HepG2 (cell line): ENCODE data around the gene KIAA0825. TPM values are rescaled to one million over a fixed set of nuclear protein-coding genes. Genes with fewer than 3 reads are reported as not detected.

Experiments used
- ATAC-seq: fragments of 200-7000 bp; cut with Tn5 transposase; 3 replicates; pipeline ENCODE4 v1.9.1; 2020; ENCODE audit warnings: mild to moderate bottlenecking, moderate library complexity
- BruUV-seq: library from RNA; stranded (reverse); fragments of 400-500 nt; replicated peaks from 2 replicates; lab custom pipeline; 2021; lab: Mats Ljungman, UMichigan
- CTCF ChIA-PET: fragments of 300-600 bp; formaldehyde crosslinking; extraction: SDS; loops from one replicate; lab custom pipeline; 2021; ENCODE audit warnings: low total read pairs, inconsistent platforms, low intra/inter-chr PET ratio; lab: Yijun Ruan, JAX
- POLR2A ChIA-PET: fragments of 350-600 bp; sonication (Branson Sonifier 250); formaldehyde crosslinking; loops from one replicate; lab custom pipeline; 2020; ENCODE audit warnings: antibody characterized with exemption, inconsistent platforms; lab: Yijun Ruan, JAX
- DNase-seq: peaks from one replicate; pipeline ENCODE4 v3.0.0-alpha.2; 2015; ENCODE audit warnings: low spot score
- FAIRE-seq: peaks from 3 replicates; lab custom pipeline; 2011; peaks lifted over from hg19 to GRCh38; lab: Jason Lieb, UNC
- H2AFZ ChIP-seq: one replicate; pipeline ENCODE4 v1.6.1; 2011; ENCODE audit warnings: low read length, inconsistent platforms
- H3K27ac ChIP-seq: fragments of 300-600 bp; 3 replicates; pipeline ENCODE4 v1.8.0; 2011; ENCODE audit warnings: mixed run types, mild to moderate bottlenecking, mixed read lengths, low read length, inconsistent platforms; ENCODE audit not compliant: insufficient read depth; ENCODE audit errors: extremely low read length
- H3K27me3 ChIP-seq, 2 experiments: fragments of 200-600 bp in 1 of 2; 2 replicates in 1 of 2; 3 replicates in 1 of 2; pipeline versions ENCODE4 v1.6.0 to v1.8.0; 2011; ENCODE audit warnings: low read length in 2 of 2, mild to moderate bottlenecking in 2 of 2, moderate library complexity in 2 of 2, inconsistent platforms in 1 of 2; ENCODE audit not compliant: insufficient read depth in 2 of 2, control insufficient read depth in 1 of 2
- H3K36me3 ChIP-seq, 2 experiments: fragments of 200-600 bp in 1 of 2; replicated peaks in 1 of 2; 2 replicates in 1 of 2; 3 replicates in 1 of 2; pipeline versions ENCODE4 v1.5.1 to v1.8.0; 2011; ENCODE audit warnings: low read length in 2 of 2, inconsistent platforms in 1 of 2; ENCODE audit not compliant: insufficient read depth in 2 of 2, control insufficient read depth in 1 of 2
- H3K4me1 ChIP-seq: 2 replicates; pipeline ENCODE4 v1.5.1; 2012; ENCODE audit warnings: low read length, inconsistent platforms; ENCODE audit not compliant: insufficient read depth
- H3K4me2 ChIP-seq: 2 replicates; pipeline ENCODE4 v1.6.0; 2011; ENCODE audit warnings: low read depth, low read length, inconsistent platforms
- H3K4me3 ChIP-seq, 3 experiments: fragments of 200-600 bp in 1 of 3; sonication (generic), shearing (Covaris generic) in 1 of 3; replicated peaks in 1 of 3; 2 replicates each; pipeline ENCODE4 v1.5.1; 2011 to 2016; ENCODE audit warnings: low read length in 3 of 3, inconsistent platforms in 2 of 3, low read depth in 2 of 3, mild to moderate bottlenecking in 2 of 3, control low read depth in 1 of 3, mixed read lengths in 1 of 3; ENCODE audit not compliant: insufficient read depth in 1 of 3
- H3K79me2 ChIP-seq: one replicate; pipeline ENCODE4 v1.6.1; 2011; ENCODE audit warnings: low read length, inconsistent platforms; ENCODE audit not compliant: insufficient read depth
- H3K9ac ChIP-seq: 2 replicates; pipeline ENCODE4 v1.6.0; 2011; ENCODE audit warnings: mild to moderate bottlenecking, low read depth, low read length, inconsistent platforms; ENCODE audit not compliant: insufficient read depth
- H3K9me3 ChIP-seq: 2 replicates; pipeline ENCODE4 v1.5.1; 2012; ENCODE audit warnings: mild to moderate bottlenecking, low read length
- H4K20me1 ChIP-seq: 2 replicates; pipeline ENCODE4 v1.6.0; 2011; ENCODE audit warnings: inconsistent platforms, mild to moderate bottlenecking, low read length, moderate library complexity; ENCODE audit not compliant: insufficient read depth
- CC2D1A ChIP-seq: sonication (generic); formaldehyde crosslinking; IDR thresholded peaks from 2 replicates; pipeline ENCODE4 v1.8.1; 2023; ENCODE audit warnings: mild to moderate bottlenecking, missing genetic modification reagents
- MIXL1 ChIP-seq: IDR thresholded peaks from 2 replicates; pipeline ENCODE4 v1.6.1; 2016
- MXI1 ChIP-seq: IDR thresholded peaks from 3 replicates; pipeline ENCODE4 v1.6.1; 2012; ENCODE audit warnings: low read depth, low read length, inconsistent platforms, borderline replicate concordance
- MZF1 ChIP-seq: sonication (generic); formaldehyde crosslinking; IDR thresholded peaks from 2 replicates; pipeline ENCODE4 v1.8.1; 2023; ENCODE audit warnings: mild to moderate bottlenecking, missing genetic modification reagents, borderline replicate concordance
- SNAI1 ChIP-seq: sonication (generic); formaldehyde crosslinking; IDR thresholded peaks from 2 replicates; pipeline ENCODE4 v1.5.0; 2020; ENCODE audit warnings: mild to moderate bottlenecking, missing genetic modification reagents, borderline replicate concordance
- ZFP37 ChIP-seq: sonication (generic); formaldehyde crosslinking; IDR thresholded peaks from 2 replicates; pipeline ENCODE4 v1.4.0; 2020; ENCODE audit warnings: missing genetic modification reagents, borderline replicate concordance
- ZMAT3 ChIP-seq: sonication (generic); formaldehyde crosslinking; conservative IDR thresholded peaks from 2 replicates; pipeline ENCODE4 v1.7.0; 2021; ENCODE audit warnings: missing genetic modification reagents
- ZNF317 ChIP-seq: sonication (generic); formaldehyde crosslinking; IDR thresholded peaks from 2 replicates; pipeline ENCODE4 v1.5.0; 2020; ENCODE audit warnings: mild to moderate bottlenecking, missing genetic modification reagents
- ZNF724P ChIP-seq: sonication (generic); formaldehyde crosslinking; IDR thresholded peaks from 2 replicates; pipeline ENCODE4 v1.8.0; 2022; ENCODE audit warnings: missing genetic modification reagents, borderline replicate concordance
- WGBS: methylation state at CpG from one replicate; pipeline ENCODE4 v1.1.6; 2017; ENCODE audit warnings: low lambda C conversion rate; 5-methylcytosine and 5-hydroxymethylcytosine counted together
- in situ Hi-C: cut with HindIII; loops from 2 replicates; pipeline ENCODE4 v1.10.0; 2017; ENCODE audit warnings: low pct_unique_long_range_greater_than_20kb; ENCODE audit not compliant: extremely low pct_ligation_motif_present
- intact Hi-C: fragments of 100-400 bp; cut with micrococcal nuclease; formaldehyde crosslinking; loops from one replicate; pipeline ENCODE4 v1.10.0; 2022; ENCODE audit not compliant: unreplicated experiment
- polyA plus RNA-seq, 8 experiments: library from polyadenylated mRNA; depleted of rRNA in 3 of 8; stranded (reverse) in 7 of 8; unstranded in 1 of 8; fragments of >200 nt; fragmentation: Illumina TruSeq in 4 of 8; extraction: Trizol in 4 of 8; gene quantifications; 2 replicates each; pipeline versions ENCODE4 v1.2.1 to v1.2.3, GENCODE V29; 2011 to 2016; ENCODE audit warnings: low read depth in 4 of 8, missing spikeins in 1 of 8, mixed read lengths in 1 of 8; ENCODE audit not compliant: insufficient read depth in 1 of 8
- total RNA-seq, 5 experiments: library from RNA; depleted of rRNA; stranded (reverse); fragments of >200 nt; fragmentation: Illumina TruSeq; extraction: Trizol; gene quantifications; 2 replicates each; pipeline ENCODE4 v1.2.3, GENCODE V29; 2016; ENCODE audit warnings: low read depth in 1 of 5
- TF ChIP-seq, protein P1 (sequence below): sonication (generic); formaldehyde crosslinking; IDR thresholded peaks from 2 replicates; pipeline ENCODE4 v1.4.0; 2020; ENCODE audit warnings: missing genetic modification reagents
- TF ChIP-seq, protein P2 (sequence below): sonication (generic); formaldehyde crosslinking; IDR thresholded peaks from 2 replicates; pipeline ENCODE4 v1.5.0; 2020; ENCODE audit warnings: missing genetic modification reagents, mild to moderate bottlenecking, borderline replicate concordance

The KIAA0825 gene
- total and polyA plus RNA-seq, 2 of the 13 experiments (the other 11 are each of a cell fraction or from before 2014, with no cell fraction given) = 0.05 to 0.51 TPM

DNA sequence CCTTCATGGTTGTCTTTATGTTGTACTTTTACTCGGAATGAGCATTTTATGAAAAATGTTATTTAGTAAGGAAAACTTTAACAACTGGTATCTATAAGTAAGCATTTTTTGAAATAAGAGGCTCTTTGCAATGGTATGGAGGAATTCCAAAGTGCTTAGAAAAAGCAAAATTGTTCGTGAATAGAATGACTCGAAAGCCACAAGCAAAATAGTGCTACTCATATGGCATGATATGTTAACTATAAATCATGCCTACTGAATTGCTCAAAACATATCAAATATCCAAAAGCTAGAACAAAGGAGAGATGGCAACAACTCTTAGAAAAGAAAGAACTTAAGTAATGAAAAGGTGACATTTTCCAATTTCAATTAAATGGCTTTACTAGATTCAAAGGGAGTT lies 216.3 kb downstream of the KIAA0825 start:
- ChIA-PET CTCF (no interaction called here), POLR2A (no interaction called here)
- BruUV-seq = no TSS peak
- ATAC-seq (no peak), DNase-seq (no peak), FAIRE-seq (no peak)
- Histone ChIP-seq H3K27ac (no peak overlapping the region), H3K9ac (no peak overlapping the region), H3K4me3 (no peak overlapping the region), H3K27me3 (no peaks in the 10 kb centered on the region; a peak in 1 of 5 replicates), H3K79me2 (no peaks in the 10 kb centered on the region), H3K9me3 (no peaks in the 10 kb centered on the region), H2AFZ (no peak overlapping the region), H3K4me1 (no peaks in the 10 kb centered on the region), H3K36me3 (no peaks in the 10 kb centered on the region), H3K4me2 (no peak overlapping the region), H4K20me1 (no peaks in the 10 kb centered on the region)
- intact Hi-C loops (no loop called here), in situ Hi-C loops (no loop called here)
- WGBS = 2% methylated on average over 3 of the region's 3 CpGs
- TF ChIP-seq MZF1 (no peak), MIXL1 (CRISPR knock-in tag) (no peak), ZFP37 (no peak), ZMAT3 (CRISPR knock-in tag) (no peak), SNAI1 (no peak), ZNF724P (CRISPR knock-in tag) (no peak), MXI1 (no peak), ZNF317 (no peak), CC2D1A (CRISPR knock-in tag) (no peak)
- TF ChIP-seq, protein P1, sequence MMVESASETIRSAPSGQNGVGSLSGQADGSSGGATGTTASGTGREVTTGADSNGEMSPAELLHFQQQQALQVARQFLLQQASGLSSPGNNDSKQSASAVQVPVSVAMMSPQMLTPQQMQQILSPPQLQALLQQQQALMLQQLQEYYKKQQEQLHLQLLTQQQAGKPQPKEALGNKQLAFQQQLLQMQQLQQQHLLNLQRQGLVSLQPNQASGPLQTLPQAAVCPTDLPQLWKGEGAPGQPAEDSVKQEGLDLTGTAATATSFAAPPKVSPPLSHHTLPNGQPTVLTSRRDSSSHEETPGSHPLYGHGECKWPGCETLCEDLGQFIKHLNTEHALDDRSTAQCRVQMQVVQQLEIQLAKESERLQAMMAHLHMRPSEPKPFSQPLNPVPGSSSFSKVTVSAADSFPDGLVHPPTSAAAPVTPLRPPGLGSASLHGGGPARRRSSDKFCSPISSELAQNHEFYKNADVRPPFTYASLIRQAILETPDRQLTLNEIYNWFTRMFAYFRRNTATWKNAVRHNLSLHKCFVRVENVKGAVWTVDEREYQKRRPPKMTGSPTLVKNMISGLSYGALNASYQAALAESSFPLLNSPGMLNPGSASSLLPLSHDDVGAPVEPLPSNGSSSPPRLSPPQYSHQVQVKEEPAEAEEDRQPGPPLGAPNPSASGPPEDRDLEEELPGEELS (CRISPR knock-in tag) = no peak
- TF ChIP-seq, protein P2, sequence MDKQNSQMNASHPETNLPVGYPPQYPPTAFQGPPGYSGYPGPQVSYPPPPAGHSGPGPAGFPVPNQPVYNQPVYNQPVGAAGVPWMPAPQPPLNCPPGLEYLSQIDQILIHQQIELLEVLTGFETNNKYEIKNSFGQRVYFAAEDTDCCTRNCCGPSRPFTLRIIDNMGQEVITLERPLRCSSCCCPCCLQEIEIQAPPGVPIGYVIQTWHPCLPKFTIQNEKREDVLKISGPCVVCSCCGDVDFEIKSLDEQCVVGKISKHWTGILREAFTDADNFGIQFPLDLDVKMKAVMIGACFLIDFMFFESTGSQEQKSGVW (CRISPR knock-in tag) = no peak
